ENCODE measurements around the gene GRAMD2B.
"Not testable (repeated sequence)": the region's sequence is repeated elsewhere in the genome, so short reads cannot be mapped to it uniquely, and the experiment has no call there.

GRAMD2B gene

DNA sequence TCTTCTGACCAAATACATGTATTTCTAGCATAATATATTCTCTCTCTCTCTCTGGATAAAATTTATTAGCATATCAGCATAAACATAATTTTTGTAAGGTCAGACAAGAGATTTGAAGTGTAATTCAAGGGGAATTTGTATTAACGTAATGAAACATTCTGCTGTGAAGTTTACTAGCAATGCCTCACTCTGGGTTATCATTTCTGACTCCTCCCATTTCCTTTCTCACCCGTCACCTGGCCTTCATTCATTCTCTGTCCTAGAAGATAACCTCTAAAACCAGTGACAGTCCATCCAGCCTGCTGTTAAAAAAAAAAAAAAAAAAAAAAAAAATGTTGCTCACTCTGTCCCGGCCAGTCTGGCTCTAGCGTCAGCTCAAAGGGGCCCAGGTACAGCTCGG lies 27.1 kb downstream of the GRAMD2B start:
- DNase-seq (ENCODE audit: low spot score), result no peak

DNA sequence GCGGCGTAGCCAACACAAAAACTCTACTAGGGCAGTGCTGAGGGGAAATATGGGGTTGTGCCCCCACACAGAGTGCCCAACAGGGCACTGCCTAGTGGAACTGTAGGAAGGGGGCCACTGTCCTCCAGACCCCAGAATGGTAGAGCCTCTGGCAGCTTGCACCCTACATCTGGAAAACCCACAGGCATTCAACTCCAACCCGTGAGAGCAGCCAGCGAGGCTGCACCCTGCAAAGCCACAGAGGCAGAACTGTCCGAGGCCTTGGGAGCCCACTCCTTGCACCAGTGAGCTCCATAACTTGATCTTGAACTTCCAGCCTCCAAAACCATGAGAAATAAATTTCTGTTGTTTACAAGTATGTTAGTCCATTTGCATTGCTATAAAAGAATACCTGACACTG lies 27.7 kb downstream of the GRAMD2B start:
- DNase-seq (ENCODE audit: low spot score), result no peak

DNA sequence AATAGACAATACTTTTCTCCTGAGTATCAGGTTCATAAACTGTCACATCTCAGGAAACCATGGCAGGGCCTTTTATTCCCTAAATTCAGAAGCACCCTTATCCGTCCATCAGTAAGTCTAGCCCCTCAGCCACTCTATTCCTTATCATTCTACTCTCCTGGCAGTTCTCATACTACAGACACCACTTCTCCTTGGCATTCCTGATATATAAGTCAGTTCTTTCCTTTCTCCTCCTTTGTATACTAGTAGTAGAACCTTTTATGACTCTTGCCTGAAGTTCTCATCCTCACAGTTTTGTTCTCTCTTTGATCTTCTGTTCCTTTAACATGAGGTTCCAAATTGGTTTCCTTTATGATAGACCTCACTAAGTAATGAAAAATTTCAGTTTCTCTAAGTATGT lies 29.3 kb downstream of the GRAMD2B start:
- DNase-seq (ENCODE audit: low spot score), result no peak

DNA sequence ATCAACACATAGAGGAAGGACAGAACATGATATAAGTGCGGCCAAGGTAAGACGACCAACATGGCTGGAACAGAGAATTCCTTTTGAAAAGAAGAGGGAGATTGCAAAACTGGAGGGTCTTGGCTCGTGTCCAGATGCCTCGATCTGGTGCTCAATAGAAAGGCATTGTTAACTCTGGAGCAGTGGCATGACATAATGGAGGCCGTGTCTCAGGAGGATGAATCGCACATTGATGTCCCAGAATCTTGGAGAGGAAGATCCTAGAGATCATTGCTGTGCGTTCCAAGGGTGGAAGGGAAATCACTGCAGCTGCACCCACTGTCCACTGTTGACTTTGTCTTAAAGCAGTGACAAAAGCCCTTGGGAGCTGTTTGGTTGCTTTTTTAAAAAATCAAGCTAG lies 30.9 kb downstream of the GRAMD2B start:
- DNase-seq (ENCODE audit: low spot score), result no peak

DNA sequence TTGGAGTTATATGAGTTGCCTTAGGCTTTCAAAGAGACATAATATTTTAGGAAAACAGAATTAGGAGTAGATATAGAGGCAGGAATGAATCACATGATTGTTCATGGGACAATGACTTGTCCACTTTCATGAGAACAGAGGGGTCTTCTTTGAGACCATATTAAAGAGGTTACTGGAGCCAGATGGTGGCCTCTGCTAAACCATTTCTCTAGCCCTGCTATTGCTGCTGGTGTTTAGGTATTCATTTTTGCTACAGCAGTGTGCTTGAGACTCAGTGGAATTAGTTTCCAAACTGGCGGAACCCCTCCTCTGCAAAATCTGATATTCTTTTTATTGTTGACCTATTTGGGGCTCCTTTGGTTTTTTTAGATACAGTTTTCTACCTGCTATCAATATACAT lies 31.3 kb downstream of the GRAMD2B start:
- DNase-seq (ENCODE audit: low spot score), result no peak

DNA sequence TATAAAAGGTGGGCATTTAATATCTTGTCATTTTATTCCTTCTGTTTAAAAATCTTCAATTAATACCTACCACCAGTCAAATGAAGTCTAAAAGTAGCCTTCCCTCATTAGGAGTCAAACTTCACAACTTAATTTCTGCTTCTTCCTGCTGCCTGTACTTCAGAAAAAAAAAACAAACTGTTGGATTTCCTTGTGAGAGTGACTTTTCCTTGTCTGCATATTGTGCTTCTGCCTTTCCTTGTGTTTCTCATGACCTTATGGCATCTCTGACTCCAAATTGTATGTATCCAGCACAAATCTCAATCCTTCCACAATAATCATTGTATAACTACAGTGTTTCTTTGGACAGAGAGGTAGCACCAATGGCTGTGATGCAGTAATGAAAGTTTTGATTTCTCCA lies 32.1 kb downstream of the GRAMD2B start:
- DNase-seq (ENCODE audit: low spot score), result no peak

DNA sequence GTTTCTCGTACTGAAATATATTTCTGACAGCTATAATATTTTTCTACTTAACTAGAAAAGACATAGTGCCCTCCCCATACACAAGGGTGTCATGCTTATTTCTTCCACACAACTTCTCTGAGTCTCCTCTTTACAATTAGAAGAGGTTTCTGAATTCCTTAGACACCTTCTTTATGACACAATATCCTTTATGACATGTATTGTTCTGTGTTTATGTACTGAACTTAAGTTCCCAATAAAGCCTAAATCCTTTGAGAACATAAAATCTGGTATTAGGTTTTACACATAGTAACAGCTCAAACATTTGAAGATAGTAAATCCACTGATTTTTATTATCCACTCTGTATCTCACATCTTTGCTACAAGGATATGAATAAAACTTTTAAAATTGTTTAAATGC lies 32.5 kb downstream of the GRAMD2B start:
- DNase-seq (ENCODE audit: low spot score), result no peak

DNA sequence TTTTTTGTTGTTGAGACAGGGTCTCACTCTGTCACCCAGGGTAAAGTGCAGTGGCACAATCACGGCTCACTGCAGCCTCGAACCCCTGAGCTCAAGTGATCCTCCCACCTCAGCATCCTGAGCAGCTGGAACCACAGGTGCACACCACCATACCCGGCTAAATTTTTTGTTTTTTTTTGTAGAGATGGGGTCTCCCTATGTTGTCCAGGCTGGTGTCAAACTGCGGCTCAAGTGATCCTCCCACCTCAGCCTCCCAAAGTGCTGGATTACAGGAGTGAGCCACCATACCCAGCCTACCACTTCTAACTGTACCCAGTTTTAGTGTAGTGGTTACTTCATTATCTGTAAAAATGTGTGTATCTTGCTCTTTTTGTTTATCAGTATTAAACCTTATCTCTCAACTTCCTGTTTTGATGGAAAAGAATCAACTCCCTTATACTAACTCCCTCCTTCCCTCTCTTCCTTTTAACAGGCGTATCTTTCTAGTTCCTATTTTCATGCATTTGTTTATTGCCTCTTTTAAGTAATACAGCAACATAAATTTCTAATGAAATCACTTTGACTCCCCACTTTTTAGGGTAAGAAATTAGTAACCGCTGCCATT lies 33.1 kb downstream of the GRAMD2B start:
- DNase-seq (ENCODE audit: low spot score), result no peak

DNA sequence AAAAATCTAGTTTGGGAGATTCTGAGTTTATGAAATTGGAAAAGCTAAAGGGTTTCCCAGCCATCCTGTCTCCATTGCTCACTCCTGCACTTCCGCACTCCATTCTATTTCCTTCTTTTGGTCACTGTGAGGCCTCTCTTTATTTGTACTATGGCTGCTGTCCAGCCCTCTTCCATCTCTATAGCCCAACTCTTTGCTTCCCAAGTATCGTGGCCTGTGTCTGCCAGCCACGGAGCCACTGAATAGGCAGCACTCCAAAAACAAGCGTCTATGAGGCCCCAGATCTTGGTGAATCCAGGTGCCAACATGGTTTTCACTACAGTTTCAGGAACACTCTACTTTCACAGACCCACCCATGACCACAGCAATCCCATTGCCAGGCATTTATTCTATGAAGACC lies 37.2 kb downstream of the GRAMD2B start:
- DNase-seq (ENCODE audit: low spot score), result no peak

DNA sequence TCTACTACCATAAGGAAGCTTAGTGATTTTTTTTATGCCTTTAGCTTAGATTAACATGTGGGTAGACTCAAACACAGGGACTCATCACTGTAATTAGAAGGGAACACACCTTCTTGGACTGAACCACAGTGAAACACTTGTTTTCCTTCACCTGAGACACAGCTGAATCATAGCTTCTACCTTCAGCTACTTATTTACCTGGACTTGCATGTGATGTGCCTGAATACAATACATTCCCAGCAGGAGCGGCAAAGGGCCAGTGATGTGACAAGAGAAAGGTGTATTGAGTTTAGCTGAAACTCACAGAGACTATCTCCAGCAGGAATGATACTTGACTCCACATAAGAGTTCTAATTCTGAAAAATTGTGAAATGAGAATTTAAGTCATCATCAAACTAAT lies 37.8 kb downstream of the GRAMD2B start:
- no peak for DNase-seq (ENCODE audit: low spot score)

DNA sequence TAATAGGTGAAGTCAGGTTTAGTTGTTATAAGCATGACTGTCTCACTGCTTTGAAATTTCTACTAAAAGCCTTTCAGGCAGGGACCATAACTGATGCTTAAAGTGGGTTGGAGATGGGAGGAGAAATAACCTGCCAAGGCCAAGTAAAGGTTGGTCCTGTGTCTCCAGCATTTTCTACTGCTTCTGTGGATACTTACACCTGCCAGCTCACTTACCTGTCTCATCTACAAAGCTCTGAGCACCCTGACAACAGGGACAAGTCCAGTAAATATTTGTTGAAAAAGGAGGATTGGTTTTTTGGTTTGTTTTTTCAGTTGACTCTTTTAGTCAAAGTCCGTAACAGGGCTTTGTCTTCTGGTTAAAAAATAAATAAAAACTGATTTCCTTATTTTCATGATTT lies 38.6 kb downstream of the GRAMD2B start:
- no peak for DNase-seq (ENCODE audit: low spot score)

DNA sequence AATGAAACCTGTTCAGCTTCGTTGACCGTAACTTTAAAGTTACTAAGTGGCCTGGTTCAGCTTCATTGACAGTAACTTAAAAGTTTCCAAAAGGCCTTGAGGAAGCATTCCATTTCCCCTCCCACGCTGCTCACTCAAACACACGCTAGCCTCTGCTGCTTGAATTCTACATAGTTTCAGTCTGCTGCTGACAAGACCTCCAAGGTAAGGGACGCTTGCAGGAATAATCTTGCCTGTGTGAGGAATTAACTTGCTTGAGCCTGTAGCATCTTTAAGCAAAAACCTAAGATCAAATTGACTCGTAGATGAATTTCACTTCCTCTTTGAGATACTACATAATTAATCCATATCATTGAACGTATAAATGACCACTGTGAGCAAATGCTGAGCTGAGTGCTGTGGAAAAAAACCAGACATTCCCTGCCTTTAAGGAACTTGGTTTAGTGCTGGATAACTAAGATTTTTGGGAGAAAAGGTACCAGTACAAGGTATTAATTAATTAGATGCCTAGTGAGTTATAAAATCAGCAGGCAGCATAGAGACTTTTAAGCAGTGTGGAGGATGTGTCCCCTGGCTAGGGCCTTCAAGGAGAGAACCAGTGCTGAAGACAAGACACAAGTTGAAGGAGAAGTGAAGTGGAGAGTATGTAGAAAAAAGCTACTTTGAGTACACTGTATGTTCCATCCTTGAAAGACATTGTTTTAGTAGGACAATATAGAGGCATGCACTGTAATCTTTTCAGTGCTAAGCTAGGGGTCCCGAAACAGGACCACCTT lies 39.2 kb downstream of the GRAMD2B start:
- DNase-seq (ENCODE audit: low spot score), result no peak

DNA sequence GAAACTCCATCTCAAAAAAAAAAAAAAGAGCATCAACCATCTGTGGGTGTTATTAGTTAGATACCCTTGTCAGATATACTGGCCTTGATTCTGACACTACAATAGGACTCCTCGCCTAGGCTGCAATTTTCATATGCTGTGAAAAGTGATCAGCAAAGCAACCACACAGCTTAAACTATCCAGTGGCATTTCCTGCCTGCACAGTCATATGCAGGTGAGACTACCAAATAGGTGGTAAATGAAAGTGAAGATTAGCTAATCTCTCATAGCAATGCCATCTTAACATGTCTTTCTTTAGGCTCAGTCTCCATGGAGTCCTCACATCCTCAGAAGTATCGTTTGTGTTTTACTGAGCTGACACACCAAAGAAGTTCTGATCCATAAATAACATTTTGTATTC lies 40.8 kb downstream of the GRAMD2B start:
- no peak for DNase-seq (ENCODE audit: low spot score)

DNA sequence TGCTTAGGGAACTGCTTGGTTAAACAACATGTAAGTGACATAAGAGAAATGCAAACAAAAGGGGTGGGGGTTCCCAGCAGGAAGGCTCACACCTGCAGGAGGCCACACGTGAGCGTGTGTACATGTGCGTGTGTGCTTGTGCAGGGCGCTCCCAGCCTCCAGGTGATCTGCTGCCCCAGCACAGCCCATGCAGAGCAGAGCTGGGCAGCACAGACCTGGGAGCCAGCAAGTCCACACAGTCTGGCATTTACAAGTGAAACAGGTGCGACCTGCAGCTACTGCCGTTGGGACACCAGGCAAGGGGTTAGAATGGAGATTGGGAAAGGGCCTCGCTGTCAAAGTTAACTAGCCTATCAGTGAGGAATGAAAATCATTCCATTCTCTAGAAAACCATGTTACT lies 41.8 kb downstream of the GRAMD2B start:
- no peak for DNase-seq (ENCODE audit: low spot score)

DNA sequence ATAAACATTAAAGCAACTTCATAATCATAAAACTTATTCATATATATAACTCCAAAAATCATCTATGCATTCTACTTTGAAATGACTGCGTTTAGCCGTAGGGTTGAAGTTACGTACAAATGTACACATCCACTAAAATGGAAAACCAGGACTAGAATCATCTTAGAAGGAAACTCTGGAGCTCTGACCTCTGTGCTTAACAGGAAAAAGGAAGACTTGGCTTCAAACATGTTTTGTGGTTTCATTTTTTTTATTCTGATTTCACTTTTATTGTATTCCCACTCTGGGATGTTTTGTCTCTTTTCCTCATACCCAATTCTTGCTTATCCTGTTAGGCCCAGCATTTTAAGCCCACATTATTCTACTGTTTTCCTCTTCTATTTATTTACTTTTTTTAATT lies 44.9 kb downstream of the GRAMD2B start:
- no peak for DNase-seq (ENCODE audit: low spot score)

DNA sequence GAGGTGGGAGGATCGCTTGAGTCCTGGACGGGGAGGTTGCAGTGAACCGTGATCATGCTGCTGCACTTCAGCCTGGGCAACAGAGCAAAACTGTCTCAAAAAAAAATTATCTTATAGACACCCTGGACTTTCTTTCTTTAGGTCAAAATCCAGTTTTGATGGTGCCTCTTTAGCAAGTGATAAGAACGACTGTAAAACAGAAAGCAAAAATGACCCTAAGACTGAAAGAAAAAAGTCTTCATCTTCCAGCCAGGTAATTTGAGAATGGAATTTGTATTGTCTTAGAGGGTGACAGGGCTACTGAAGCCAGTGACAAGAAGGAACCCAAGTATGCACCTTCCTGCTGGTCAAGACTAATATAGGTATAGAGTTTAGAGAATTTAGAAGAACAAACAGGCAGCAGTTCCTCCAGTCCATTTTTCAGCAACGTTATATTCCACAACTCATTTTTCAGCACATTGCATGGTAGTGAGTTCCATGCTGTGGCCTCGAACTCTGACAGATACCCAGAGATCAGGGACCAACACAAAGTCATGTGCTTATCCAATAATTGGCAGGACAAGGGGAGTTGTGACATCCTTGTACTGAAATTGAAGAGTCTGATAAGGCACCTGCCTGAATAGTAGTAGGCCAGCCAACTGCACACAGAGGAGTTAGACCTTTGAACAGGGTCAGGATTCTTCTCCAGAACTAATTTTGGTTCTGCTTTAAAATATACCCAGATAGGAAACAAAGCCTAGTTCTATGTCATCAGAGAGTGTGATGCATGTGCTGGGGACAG lies 46.5 kb downstream of the GRAMD2B start:
- DNase-seq (ENCODE audit: low spot score), result no peak

DNA sequence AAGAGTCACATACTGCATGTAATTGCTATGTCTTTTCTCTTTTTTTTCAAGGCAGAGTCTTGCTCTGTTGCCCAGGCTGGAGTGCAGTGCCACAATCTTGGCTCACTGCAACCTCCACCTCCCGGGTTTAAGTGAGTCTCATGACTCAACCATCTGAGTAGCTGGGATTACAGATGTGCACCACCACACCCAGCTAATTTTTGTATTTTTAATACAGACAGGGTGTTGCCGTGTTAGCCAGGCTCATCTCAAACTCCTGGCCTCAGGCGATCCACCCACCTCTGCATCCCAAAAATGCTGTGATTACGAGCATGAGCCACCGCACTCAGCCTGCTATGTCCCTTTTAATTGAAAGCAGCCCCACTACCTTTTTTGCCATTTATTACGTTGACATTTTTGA lies 47.3 kb downstream of the GRAMD2B start:
- not testable (repeated sequence) for DNase-seq (ENCODE audit: low spot score)

DNA sequence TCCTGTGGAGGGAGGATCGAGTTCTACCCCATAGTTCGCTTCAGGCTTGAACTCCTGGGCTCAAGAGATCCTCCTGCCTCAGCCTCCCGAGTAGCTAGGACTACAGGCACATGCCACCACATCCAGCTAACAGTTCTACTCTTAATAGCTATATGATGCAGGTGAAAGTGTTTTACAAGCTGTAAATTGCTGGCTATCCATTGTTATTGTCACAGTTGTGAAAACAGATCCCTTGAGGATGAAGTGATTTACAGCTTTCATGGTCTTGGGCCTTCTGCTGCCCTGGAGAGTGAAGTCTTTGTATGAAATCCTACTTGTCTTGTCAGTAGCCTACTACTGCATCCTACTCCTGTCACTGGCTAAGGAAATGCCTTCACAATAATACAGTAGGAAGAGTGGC lies 48.0 kb downstream of the GRAMD2B start:
- no peak for DNase-seq (ENCODE audit: low spot score)

DNA sequence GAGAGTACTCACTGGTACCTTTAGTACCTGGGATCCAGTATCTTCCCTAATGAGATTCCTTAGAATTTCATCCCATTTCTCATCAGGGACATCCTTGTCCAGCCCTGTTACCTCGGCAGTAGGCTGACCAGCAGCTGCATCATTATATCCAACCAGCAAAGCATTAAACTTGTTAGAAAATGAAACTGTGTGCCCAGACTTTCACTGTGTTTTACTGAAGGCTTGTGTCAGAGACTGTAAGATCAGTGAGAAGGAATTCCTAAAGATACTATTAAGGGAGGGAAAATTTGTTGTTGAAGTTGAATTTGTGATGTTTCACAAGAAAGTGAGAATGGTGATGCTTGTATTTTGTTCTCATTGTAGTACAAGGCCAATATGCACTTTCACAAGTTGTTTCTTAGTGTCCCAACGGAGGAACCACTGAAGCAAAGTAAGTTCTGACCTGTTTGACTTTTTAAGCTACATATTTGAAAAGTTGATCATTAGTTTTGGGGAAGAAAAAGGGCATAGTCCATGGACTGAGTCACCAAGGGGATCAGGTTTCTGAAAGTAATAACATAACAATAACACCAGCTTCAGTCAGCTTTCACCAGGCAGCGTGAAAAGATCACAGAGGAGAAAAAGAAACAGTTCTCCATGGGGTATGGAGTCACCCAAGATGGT lies 48.8 kb downstream of the GRAMD2B start:
- DNase-seq (ENCODE audit: low spot score), result no peak

DNA sequence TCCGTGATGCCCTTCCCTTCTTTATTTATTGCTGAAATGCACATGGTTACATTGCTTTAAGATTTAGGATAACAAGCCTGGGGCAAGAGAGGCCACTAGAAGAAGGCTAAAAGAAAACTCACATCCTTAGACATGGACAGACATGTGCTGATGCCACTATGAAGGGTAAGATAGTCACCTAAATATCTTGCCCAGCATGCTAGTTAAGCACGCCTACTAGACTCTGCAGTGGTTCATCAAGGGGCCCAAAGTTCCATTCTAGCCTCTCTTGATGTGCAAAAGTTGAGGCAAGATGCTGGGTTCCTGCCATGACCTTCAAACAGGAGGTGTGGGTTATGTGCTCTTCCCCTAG lies 49.3 kb downstream of the GRAMD2B start:
- no peak for DNase-seq (ENCODE audit: low spot score)

DNA sequence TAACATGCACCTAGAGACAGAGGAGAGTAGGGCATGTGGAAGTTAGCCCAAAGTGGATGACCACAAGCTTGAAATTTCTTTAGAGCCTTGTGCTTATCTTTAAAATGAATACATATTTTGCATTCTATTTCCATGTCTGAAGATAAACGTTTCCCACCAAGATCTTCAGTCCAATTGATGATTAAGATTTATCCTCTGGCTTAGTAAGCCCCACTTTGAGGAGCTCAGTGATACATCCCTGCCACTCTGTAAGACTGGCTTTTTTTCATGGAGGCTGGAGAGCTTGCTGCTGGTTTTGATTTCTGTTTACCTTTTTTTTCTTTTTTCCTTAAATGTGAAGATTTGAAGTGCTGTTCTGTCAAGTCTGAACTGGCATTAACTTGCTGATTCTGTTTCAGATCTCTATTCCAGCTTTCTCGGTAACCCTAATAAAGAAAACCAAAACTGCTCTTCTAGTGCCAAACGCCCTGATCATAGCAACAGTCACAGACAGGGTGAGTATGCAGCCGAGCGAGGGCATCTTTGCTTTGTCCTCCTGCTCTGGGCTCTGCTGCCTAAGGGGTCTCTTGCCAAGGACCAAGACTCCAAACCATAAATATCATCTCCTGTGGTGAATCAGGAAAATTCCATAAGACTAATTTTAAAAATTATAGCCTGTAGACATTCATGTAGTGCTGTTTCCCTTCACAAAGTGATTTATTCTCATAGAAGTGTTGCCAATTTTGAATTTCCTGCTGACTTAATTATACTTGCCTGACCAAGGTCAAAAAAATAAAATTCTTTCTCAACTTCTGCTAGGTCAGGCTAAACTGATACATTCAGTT lies 54.3 kb downstream of the GRAMD2B start:
- DNase-seq (ENCODE audit: low spot score), result no peak

DNA sequence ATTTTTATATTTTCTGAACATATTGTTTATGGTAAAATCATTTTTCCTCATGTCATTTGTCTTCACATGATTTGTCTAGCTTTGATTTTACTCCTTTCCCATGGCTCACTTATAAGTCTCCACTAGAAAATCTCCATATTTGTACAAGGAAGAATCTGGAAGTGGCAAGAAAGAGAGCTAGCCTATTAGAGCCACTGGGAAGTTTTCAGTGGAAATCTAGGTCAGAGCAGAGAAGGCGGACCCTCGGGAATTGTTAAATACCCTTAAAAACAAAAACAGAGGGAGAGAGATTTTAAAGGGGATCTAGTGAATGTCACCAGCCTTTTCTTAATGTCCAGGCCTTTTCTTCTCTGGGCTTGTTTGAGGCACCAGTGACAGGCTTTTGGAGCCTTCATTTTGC lies 56.6 kb downstream of the GRAMD2B start:
- DNase-seq (ENCODE audit: low spot score), result no peak

All from ecto neural progenitor cell (in vitro differentiated cells).